GM21786 (cell line): Measurements from ENCODE around the gene FAM193A.
A peak's percentile ranks its signal among the peaks of the same experiment; 100 is the strongest.

Source experiments
- ATAC-seq: cut with Tn5 transposase; IDR thresholded peaks from one replicate; pipeline ENCODE4 v1.9.1; 2021; ENCODE audit not compliant: unreplicated experiment

FAM193A gene

GRCh38 chr4:2689114-2689513 is 152.7 kb downstream of the FAM193A start:
- no peak for ATAC-seq

DNA sequence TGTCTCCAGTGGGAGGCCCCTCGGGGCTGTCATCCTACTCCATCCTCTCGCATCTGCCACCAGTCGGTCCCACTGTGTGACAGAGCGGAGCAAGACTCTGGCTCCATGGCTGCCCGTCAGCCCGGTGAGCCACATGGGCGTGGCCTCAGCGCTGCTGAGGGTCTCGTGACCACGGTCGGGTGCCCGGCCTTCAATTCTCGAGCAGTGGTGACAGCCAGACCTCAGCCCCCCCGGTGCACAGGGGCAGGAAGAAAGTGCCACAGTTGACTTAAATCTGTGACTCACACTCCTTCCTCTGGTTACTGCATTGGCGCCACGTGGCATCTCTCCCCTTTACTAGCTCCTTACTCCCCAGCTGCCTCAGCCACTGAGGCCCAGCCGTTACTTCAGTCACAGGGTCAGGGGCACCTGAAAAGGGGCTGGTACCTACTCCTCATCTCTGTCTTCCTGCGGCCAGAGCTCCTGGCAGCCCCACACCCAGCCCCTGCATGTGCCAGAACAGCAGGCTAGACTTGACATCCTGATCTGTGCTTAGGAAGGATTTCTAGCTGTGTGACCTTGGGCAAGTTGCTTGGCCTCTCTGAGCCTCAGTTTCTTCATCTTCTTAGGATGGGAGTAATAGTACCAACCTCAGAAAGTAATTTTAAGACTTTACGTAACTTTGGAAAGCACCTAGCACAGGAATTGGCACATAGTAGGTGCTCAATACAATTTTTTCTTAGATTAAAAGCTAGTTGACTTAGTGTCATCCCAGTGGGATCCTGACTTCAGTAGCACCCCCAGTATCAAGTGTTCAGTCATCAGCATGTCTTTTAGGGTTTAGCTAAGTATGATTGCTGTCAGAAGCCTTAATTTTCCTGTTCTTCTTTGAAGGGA is 153.6 kb downstream of the FAM193A start:
- ATAC-seq, result peak; percentile 72

- ATAC-seq, result no peak
These were observed 154.9 kb downstream of the FAM193A start for GRCh38 chr4:2691313-2691712.

- no peak for ATAC-seq
These were observed 155.5 kb downstream of the FAM193A start for GRCh38 chr4:2691952-2692435.

- no peak for ATAC-seq
These were observed 158.2 kb downstream of the FAM193A start for GRCh38 chr4:2694691-2695090.

- ATAC-seq, result no peak
These were observed 159.1 kb downstream of the FAM193A start for GRCh38 chr4:2695346-2696060.

DNA sequence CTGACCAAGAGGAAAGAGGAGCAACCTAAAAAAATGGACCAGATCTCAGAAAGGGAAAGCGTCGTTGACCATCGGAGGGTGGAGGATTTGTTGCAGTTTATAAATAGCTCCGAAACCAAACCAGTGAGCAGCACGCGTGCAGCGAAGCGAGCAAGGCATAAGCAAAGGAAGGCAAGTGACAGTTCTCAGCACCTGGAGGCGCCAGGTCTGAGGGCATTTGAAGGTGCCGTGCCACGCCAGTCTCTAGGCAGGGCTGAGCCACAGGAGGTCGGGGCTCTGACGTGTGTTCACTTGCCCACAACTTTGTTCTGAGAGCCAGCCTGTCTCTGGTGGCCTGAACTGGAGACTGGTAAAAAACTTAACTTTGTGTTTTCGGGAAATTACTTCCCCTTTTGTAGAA is 160.0 kb downstream of the FAM193A start:
- ATAC-seq, result peak; percentile 96

DNA sequence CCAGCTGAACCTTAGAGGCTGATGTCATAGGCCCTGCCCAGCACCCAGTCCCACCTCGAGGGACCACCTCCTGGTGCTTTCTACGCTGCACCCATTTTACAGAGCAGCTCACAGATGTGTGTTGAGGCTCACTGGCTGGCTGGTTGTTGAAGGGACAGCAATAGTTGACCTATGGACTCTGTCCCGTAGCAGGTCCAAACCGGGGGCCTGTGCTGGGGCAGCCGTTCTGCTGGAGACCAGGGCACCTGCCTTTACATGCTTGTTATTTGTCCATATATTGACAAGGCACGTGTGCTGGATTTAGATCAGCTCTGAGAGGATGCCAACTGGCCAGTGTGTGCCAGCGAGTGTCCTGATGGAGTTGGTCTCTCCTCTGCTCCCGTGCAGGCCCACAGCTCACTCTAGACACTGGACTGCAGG is 161.6 kb downstream of the FAM193A start:
- ATAC-seq, result no peak

- no peak for ATAC-seq
These were observed 162.1 kb downstream of the FAM193A start for GRCh38 chr4:2698504-2698903.

DNA sequence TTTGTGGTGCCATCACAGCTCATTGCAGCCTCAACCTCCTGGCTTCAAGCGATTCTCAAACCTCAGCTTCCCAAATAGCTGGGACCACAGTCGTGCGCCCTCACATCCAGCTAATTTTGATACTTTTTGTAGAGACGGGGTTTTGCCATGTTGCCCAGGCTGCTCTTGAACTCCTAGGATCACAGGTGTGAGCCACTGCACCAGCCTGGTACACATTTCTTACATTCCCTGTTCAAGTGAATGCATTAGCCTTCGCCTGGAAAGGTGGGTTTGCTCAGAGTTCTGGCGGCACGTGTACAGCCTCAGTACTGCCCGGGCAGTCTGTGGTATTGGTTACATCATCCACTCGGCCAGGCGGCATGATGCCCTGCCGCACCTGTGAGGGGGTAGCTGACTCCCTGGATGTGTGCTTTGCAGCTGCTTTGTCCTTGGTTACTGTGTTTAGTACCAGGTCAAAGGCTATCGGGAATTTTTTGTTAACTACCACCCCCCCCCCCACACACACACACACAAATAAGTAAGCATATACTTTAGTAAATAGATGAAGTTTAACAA is 162.6 kb downstream of the FAM193A start:
- no peak for ATAC-seq

DNA sequence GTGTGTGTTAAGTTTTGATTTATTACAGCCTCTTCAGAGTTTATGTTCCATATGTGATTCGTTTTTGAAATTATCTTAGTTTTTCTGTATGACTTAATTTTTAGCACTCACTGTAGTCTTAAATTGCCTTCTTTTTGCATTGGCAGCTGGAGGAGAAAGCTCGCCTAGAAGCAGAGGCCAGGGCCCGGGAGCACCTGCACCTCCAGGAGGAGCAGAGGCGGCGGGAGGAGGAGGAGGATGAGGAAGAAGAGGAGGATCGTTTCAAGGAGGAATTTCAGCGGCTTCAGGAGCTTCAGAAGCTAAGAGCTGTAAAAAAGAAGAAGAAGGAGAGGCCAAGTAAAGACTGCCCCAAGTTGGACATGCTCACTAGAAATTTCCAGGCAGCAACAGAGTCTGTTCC is 163.1 kb downstream of the FAM193A start:
- ATAC-seq, result no peak

DNA sequence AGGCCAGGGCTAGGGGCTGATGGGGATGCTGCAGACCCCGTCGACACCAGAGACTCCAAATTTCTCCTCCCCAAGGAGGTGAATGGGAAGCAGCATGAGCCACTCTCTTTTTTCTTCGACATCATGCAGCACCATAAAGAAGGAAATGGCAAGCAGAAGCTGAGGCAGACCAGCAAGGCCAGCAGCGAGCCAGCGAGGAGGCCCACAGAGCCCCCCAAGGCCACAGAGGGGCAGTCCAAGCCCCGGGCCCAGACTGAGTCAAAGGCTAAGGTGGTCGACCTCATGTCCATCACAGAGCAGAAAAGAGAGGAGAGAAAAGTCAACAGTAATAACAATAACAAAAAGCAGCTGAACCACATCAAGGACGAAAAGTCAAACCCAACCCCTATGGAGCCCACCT is 163.6 kb downstream of the FAM193A start:
- no peak for ATAC-seq

- ATAC-seq, result no peak
These were observed 165.9 kb downstream of the FAM193A start for GRCh38 chr4:2702361-2702760.

- no peak for ATAC-seq
These were observed 166.3 kb downstream of the FAM193A start for GRCh38 chr4:2702770-2703169.

GRCh38 chr4:2712261-2712842 is 175.9 kb downstream of the FAM193A start:
- ATAC-seq, result no peak

- ATAC-seq, result no peak
These were observed 176.9 kb downstream of the FAM193A start for GRCh38 chr4:2713337-2713736.

DNA sequence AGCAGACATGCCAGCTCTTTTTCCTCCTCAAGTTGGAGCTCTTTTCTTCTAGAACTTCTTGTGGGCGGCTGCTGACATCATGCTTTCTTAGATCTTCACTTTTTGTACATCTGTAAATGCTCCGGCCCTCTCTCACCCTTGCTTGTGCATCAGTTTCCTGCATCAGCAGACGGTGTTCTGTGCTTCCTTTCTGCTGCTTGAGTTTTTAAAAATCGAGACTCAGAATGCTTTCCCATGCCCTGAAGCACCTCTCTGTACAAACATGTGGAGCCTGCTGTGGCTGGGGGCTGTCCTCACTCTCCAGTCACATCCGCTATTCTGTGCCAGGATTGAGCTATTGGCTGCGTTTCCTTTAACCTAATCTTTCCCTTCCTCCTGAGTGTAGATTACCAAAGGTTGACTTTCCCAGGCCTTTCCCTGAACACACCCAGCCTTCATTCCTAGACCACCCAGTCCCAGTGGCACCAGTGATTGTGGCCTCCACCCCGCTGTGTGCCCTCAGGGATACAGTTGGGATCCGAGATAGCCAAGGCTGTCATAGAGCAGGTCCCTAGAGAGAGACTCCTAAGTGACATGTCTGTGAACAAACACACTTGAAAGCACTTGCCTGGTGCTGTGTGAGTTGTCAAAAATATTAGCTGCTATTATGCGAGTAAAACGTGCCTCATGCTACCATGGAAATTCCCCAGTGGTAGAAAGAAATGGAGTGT is 177.8 kb downstream of the FAM193A start:
- no peak for ATAC-seq

GRCh38 chr4:2714918-2715317 is 178.5 kb downstream of the FAM193A start:
- no peak for ATAC-seq

- no peak for ATAC-seq
These were observed 179.0 kb downstream of the FAM193A start for GRCh38 chr4:2715426-2715825.

GRCh38 chr4:2716236-2716635 is 179.8 kb downstream of the FAM193A start:
- ATAC-seq, result no peak

- ATAC-seq, result no peak
These were observed 185.1 kb downstream of the FAM193A start for GRCh38 chr4:2721586-2721985.
